Left ventricle myocardium superior (tissue), 1 donor: Measurements from ENCODE around the gene NELFB. TPM values are rescaled to one million over a fixed set of nuclear protein-coding genes. Genes with fewer than 3 reads are reported as not detected.

Experiments used
- ATAC-seq: fragments of 200-7000 bp; cut with Tn5 transposase; one replicate; pipeline ENCODE4 v1.9.1; 2020; ENCODE audit warnings: mild to moderate bottlenecking, moderate library complexity
- DNase-seq: peaks from one replicate; pipeline ENCODE4 v3.0.0-alpha.2; 2020
- intact Hi-C: fragments of 100-400 bp; cut with micrococcal nuclease; formaldehyde crosslinking; loops from one replicate; pipeline ENCODE4 v1.11.0; 2022
- long read RNA-seq: library from polyadenylated mRNA; unstranded; transcript quantifications from one replicate; pipeline ENCODE4 v2.0.0, GENCODE V29; 2021
- total RNA-seq: library from RNA; stranded (reverse); fragmentation: NEBNext Ultra II Directional; extraction: Animal tissue kit (Norgen Biotek cat#: 25700); gene quantifications from one replicate; pipeline ENCODE4 v1.2.1, GENCODE V29; 2021
- donor health status: DM: no; HTN: yes; CAD: no; lungs with severe emphysema.

NELFB gene
- 43.6 TPM for total RNA-seq
- long read RNA-seq, transcript NELFB-201 (13 exons, 2,698 nt): major isoform, 143 of 187 reads
- long read RNA-seq, partial matches to known transcripts: 19 of 187 reads
- long read RNA-seq, other reads (novel, unspliced or antisense): 25 of 187 reads

- DNase-seq (peak; percentile 97), ATAC-seq (peak; percentile 87)
- intact Hi-C loops: no loop called here
Measured at GRCh38 chr9:137254624-137255447, at the start of gene NELFB. Gene NELFB (plus strand): TSS chr9:137255327.

- ATAC-seq (no peak), DNase-seq (no peak)
- intact Hi-C loops: no loop called here
Measured at GRCh38 chr9:137206602-137207001, 48.5 kb upstream of the NELFB start.

GRCh38 chr9:137211532-137211931 lies 43.6 kb upstream of the NELFB start:
- ATAC-seq (no peak), DNase-seq (no peak)
- intact Hi-C loops: no loop called here

- ATAC-seq (no peak), DNase-seq (no peak)
- intact Hi-C loops: no loop called here
Measured at GRCh38 chr9:137212520-137212919, 42.6 kb upstream of the NELFB start.

- intact Hi-C loops: no loop called here
- DNase-seq (no peak), ATAC-seq (no peak)
Measured at GRCh38 chr9:137213160-137214060, 41.7 kb upstream of the NELFB start.

- DNase-seq: no peak
- intact Hi-C loops: no loop called here
- ATAC-seq: no peak
Measured at GRCh38 chr9:137214620-137215019, 40.5 kb upstream of the NELFB start.

- intact Hi-C loops: no loop called here
- DNase-seq: no peak
- ATAC-seq: no peak
Measured at GRCh38 chr9:137215196-137215986, 39.7 kb upstream of the NELFB start.

- intact Hi-C loops: no loop called here
- ATAC-seq: no peak
- DNase-seq: no peak
Measured at GRCh38 chr9:137216188-137216965, 38.8 kb upstream of the NELFB start.

GRCh38 chr9:137217276-137218211 lies 37.6 kb upstream of the NELFB start:
- ATAC-seq: peak; percentile 60
- DNase-seq: peak; percentile 81
- intact Hi-C loops: no loop called here

GRCh38 chr9:137218212-137218753 lies 36.8 kb upstream of the NELFB start:
- intact Hi-C loops: no loop called here
- ATAC-seq: no peak
- no peak for DNase-seq

- peak; percentile 17 for ATAC-seq
- intact Hi-C loops: no loop called here
- no peak for DNase-seq
Measured at GRCh38 chr9:137218754-137219271, 36.3 kb upstream of the NELFB start.

- DNase-seq (no peak), ATAC-seq (no peak)
- intact Hi-C loops: no loop called here
Measured at GRCh38 chr9:137219757-137220316, 35.3 kb upstream of the NELFB start.

- intact Hi-C loops: no loop called here
- DNase-seq (no peak), ATAC-seq (no peak)
Measured at GRCh38 chr9:137220317-137221094, 34.6 kb upstream of the NELFB start.

GRCh38 chr9:137221095-137221505 lies 34.0 kb upstream of the NELFB start:
- intact Hi-C loops: no loop called here
- DNase-seq (no peak), ATAC-seq (no peak)

- intact Hi-C loops: no loop called here
- ATAC-seq: no peak
Measured at GRCh38 chr9:137221506-137222111, 33.5 kb upstream of the NELFB start.

More at GRCh38 chr9:137221506-137222111, 33.5 kb upstream of the NELFB start:
- DNase-seq: no peak
